HG03039 (cell line): ENCODE data around the gene CCDC63.

Experiments
- ATAC-seq: cut with Tn5 transposase; IDR thresholded peaks from one replicate; pipeline ENCODE4 v1.9.1; 2021; ENCODE audit warnings: mild to moderate bottlenecking, moderate library complexity; ENCODE audit not compliant: unreplicated experiment

CCDC63 gene

GRCh38 chr12:110846615-110847566 is at the start of gene CCDC63:
Gene CCDC63, plus strand, starts transcription at chr12:110846987. Its CDS starts 5,968 bp downstream, at chr12:110852955.
- ATAC-seq = no peak

- no peak for ATAC-seq
Measured at GRCh38 chr12:110798461-110798860, 48.3 kb upstream of the CCDC63 start.

- ATAC-seq = no peak
Measured at GRCh38 chr12:110802489-110802888, 44.3 kb upstream of the CCDC63 start.

- ATAC-seq = no peak
Measured at GRCh38 chr12:110804406-110804805, 42.4 kb upstream of the CCDC63 start.

- ATAC-seq = no peak
Measured at GRCh38 chr12:110807640-110808039, 39.1 kb upstream of the CCDC63 start.

GRCh38 chr12:110809149-110809548 is 37.6 kb upstream of the CCDC63 start:
- no peak for ATAC-seq

- ATAC-seq = no peak
Measured at GRCh38 chr12:110811972-110812371, 34.8 kb upstream of the CCDC63 start.

GRCh38 chr12:110813285-110813684 is 33.5 kb upstream of the CCDC63 start:
- no peak for ATAC-seq

GRCh38 chr12:110813756-110814155 is 33.0 kb upstream of the CCDC63 start:
- no peak for ATAC-seq

GRCh38 chr12:110816248-110816647 is 30.5 kb upstream of the CCDC63 start:
- no peak for ATAC-seq

- ATAC-seq = no peak
Measured at GRCh38 chr12:110816779-110817178, 30.0 kb upstream of the CCDC63 start.

- ATAC-seq = no peak
Measured at GRCh38 chr12:110818511-110818910, 28.3 kb upstream of the CCDC63 start.

GRCh38 chr12:110819150-110819549 is 27.6 kb upstream of the CCDC63 start:
- ATAC-seq = no peak

GRCh38 chr12:110819646-110820045 is 27.1 kb upstream of the CCDC63 start:
- ATAC-seq = no peak

- ATAC-seq = no peak
Measured at GRCh38 chr12:110821917-110822316, 24.9 kb upstream of the CCDC63 start.

GRCh38 chr12:110822821-110823415 is 23.9 kb upstream of the CCDC63 start:
- ATAC-seq = no peak

GRCh38 chr12:110824342-110824741 is 22.4 kb upstream of the CCDC63 start:
- no peak for ATAC-seq

- no peak for ATAC-seq
Measured at GRCh38 chr12:110825530-110825929, 21.3 kb upstream of the CCDC63 start.

GRCh38 chr12:110826592-110827200 is 20.1 kb upstream of the CCDC63 start:
- no peak for ATAC-seq

- no peak for ATAC-seq
Measured at GRCh38 chr12:110829308-110829707, 17.5 kb upstream of the CCDC63 start.

GRCh38 chr12:110836291-110836690 is 10.5 kb upstream of the CCDC63 start:
- ATAC-seq = no peak

- ATAC-seq = no peak
Measured at GRCh38 chr12:110841007-110841406, 5.8 kb upstream of the CCDC63 start.
